Right lobe of liver (tissue), 6 donors: ENCODE results near the gene GRID1. TPM values are rescaled to one million over a fixed set of nuclear protein-coding genes. Genes with fewer than 3 reads are reported as not detected.
"Not testable (repeated sequence)": the region's sequence is repeated elsewhere in the genome, so short reads cannot be mapped to it uniquely, and the experiment has no call there.

Source experiments
- ATAC-seq, 4 donors: fragments of 200-7000 bp; cut with Tn5 transposase; one replicate each; pipeline ENCODE4 v1.9.1; 2020; ENCODE audit warnings: mild to moderate bottlenecking in 4 of 4, moderate library complexity in 4 of 4
- DNase-seq, 3 donors: peaks; one replicate each; pipeline ENCODE4 v3.0.0-alpha.2; 2020
- H3K27ac ChIP-seq, 3 donors: fragments of 200-600 bp; one replicate each; pipeline ENCODE4 v1.8.0; 2022
- H3K27me3 ChIP-seq, 2 donors: fragments of 200-600 bp; one replicate each; pipeline ENCODE4 v1.8.0; 2022
- H3K36me3 ChIP-seq, 4 donors: fragments of 200-600 bp; sonication (generic) in 1 of 4; one replicate each; pipeline versions ENCODE4 v1.5.1 to v1.8.0; 2017 to 2022; ENCODE audit warnings: control low read depth in 1 of 4
- H3K4me1 ChIP-seq, 4 donors: fragments of 200-600 bp; sonication (generic) in 1 of 4; one replicate each; pipeline versions ENCODE4 v1.5.1 to v1.8.0; 2017 to 2022; ENCODE audit warnings: control low read depth in 1 of 4
- H3K4me3 ChIP-seq, 3 donors: fragments of 200-600 bp; one replicate each; pipeline ENCODE4 v1.8.0; 2022
- H3K9me3 ChIP-seq, 4 donors: fragments of 200-600 bp; sonication (generic) in 1 of 4; one replicate each; pipeline versions ENCODE4 v1.5.1 to v1.8.0; 2017 to 2022; ENCODE audit warnings: control low read depth in 1 of 4
- CTCF ChIP-seq, 4 donors: fragments of 200-600 bp in 3 of 4; fragments of 450-650 bp in 1 of 4; IDR thresholded peaks; one replicate each; pipeline versions ENCODE4 v1.5.1 to v1.8.0; 2016 to 2022; ENCODE audit warnings: antibody characterized with exemption in 4 of 4, mild to moderate bottlenecking in 2 of 4
- POLR2A ChIP-seq: fragments of 450-650 bp; IDR thresholded peaks from one replicate; pipeline ENCODE4 v1.6.1; 2017; ENCODE audit warnings: antibody characterized with exemption, mild to moderate bottlenecking
- WGBS: methylation state at CpG from one replicate; pipeline ENCODE4 v1.1.6; 2018; ENCODE audit warnings: low coverage, low lambda C conversion rate; ENCODE audit not compliant: insufficient coverage; ENCODE audit errors: missing lambda C conversion rate; 5-methylcytosine and 5-hydroxymethylcytosine counted together
- intact Hi-C, 2 donors: fragments of 100-400 bp; cut with DNase I; formaldehyde crosslinking; loops; one replicate each; pipeline versions ENCODE4 v1.11.2 to v1.14.1; 2022
- total RNA-seq, 6 experiments: library from RNA; depleted of rRNA in 2 of 6; stranded (reverse); fragments of >200 nt in 2 of 6; fragmentation: NEBNext Ultra II Directional in 3 of 6; extraction: Animal tissue kit (Norgen Biotek cat#: 25700) in 3 of 6; gene quantifications; one replicate each; pipeline versions ENCODE4 v1.1.0 to v1.2.4, GENCODE V29; 2016 to 2023
- donor health status: DM: no; HTN: yes; CAD: no.
- donor health status: DM: no; HTN: no; CAD: no.
- donor health status: DM: no; HTN: no; CAD: no.
- donor health status: DM: no; HTN: yes; CAD: no.
- donor health status: DM: no; HTN: yes; CAD: no.

Gene GRID1
- total RNA-seq, 6 experiments from 2014 or later: 0.05 to 1.9 (median 0.81) TPM

GRCh38 chr10:86077871-86078638, 288.5 kb downstream of the GRID1 start:
- DNase-seq: no peak
- no peak overlapping the region for H3K27ac ChIP-seq
- no peak overlapping the region for H3K4me3 ChIP-seq
- no peak for TF ChIP-seq CTCF (IDR thresholded peaks at IDR 0.05)
- TF ChIP-seq POLR2A: no peak
- no peaks in the 10 kb centered on the region for H3K27me3 ChIP-seq
- no peak for ATAC-seq
- 73% methylated on average over 2 of the region's 9 CpGs for WGBS
- intact Hi-C loops: no loop called here
- H3K9me3 ChIP-seq: no peaks in the 10 kb centered on the region
- no peaks in the 10 kb centered on the region for H3K4me1 ChIP-seq
- no peaks in the 10 kb centered on the region for H3K36me3 ChIP-seq

- no peak for DNase-seq
- intact Hi-C loops: no loop called here
- no peak for TF ChIP-seq POLR2A
- TF ChIP-seq CTCF (IDR thresholded peaks at IDR 0.05): no peak
- H3K9me3 ChIP-seq: no peaks in the 10 kb centered on the region
- no peak overlapping the region for H3K27ac ChIP-seq
- 81% methylated on average over 6 of the region's 6 CpGs for WGBS
- no peak overlapping the region for H3K4me3 ChIP-seq
- ATAC-seq: no peak
- H3K27me3 ChIP-seq: no peaks in the 10 kb centered on the region
- H3K4me1 ChIP-seq: no peaks in the 10 kb centered on the region
- H3K36me3 ChIP-seq: no peaks in the 10 kb centered on the region
Measured at GRCh38 chr10:86077271-86077670, 289.3 kb downstream of the GRID1 start.

- H3K36me3 ChIP-seq, H3K4me3 ChIP-seq, H3K9me3 ChIP-seq, H3K4me1 ChIP-seq, DNase-seq, intact Hi-C loops, H3K27ac ChIP-seq, ATAC-seq, H3K27me3 ChIP-seq: not testable (repeated sequence)
- WGBS: no CpG with 5 or more reads among the region's 4 CpGs
Measured at GRCh38 chr10:86076497-86076896, 290.1 kb downstream of the GRID1 start.

- H3K27ac ChIP-seq: no peak overlapping the region
- TF ChIP-seq CTCF (IDR thresholded peaks at IDR 0.05): no peak
- no peak for TF ChIP-seq POLR2A
- intact Hi-C loops: no loop called here
- no peaks in the 10 kb centered on the region for H3K4me1 ChIP-seq
- no peaks in the 10 kb centered on the region for H3K27me3 ChIP-seq
- H3K9me3 ChIP-seq: no peaks in the 10 kb centered on the region
- WGBS: 52% methylated on average over 3 of the region's 3 CpGs
- no peaks in the 10 kb centered on the region for H3K36me3 ChIP-seq
- DNase-seq (no peak), ATAC-seq (no peak)
- H3K4me3 ChIP-seq: no peak overlapping the region
Measured at GRCh38 chr10:86075512-86075911, 291.1 kb downstream of the GRID1 start.

- H3K27me3 ChIP-seq: no peaks in the 10 kb centered on the region
- no peaks in the 10 kb centered on the region for H3K36me3 ChIP-seq
- intact Hi-C loops: no loop called here
- TF ChIP-seq POLR2A (no peak), CTCF (IDR thresholded peaks at IDR 0.05) (no peak)
- 71% methylated on average over 5 of the region's 5 CpGs for WGBS
- no peaks in the 10 kb centered on the region for H3K4me1 ChIP-seq
- H3K27ac ChIP-seq: no peak overlapping the region
- ATAC-seq (no peak), DNase-seq (no peak)
- H3K9me3 ChIP-seq: no peaks in the 10 kb centered on the region
- no peak overlapping the region for H3K4me3 ChIP-seq
Measured at GRCh38 chr10:86074294-86074693, 292.3 kb downstream of the GRID1 start.
